Activated gamma-delta T cell (primary cell): ENCODE measurements around the gene SLC22A15.

Source experiments
- DNase-seq: peaks from one replicate; lab custom pipeline; 2025; lab: John Stamatoyannopoulos, UW

Gene SLC22A15

DNA sequence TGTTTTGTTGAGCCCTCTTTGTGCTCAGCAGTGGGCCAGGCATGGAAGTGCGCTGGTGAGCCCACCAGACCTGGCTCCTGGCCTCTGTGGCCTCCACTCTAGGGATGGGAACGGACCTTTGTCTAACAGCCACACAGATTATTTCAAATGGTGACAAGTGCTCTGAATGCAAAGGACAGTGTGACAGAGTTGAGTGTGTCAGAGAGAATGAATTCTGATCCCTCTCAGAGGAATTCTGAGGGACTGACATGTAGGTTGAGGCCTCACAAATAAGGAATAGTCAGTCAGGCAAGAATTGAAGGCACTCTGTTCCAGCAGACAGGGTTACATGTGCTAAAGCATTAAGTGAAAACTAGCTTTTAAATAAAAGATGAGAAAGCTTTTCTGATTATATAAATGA is 123.6 kb downstream of the SLC22A15 start:
- DNase-seq: no peak

DNA sequence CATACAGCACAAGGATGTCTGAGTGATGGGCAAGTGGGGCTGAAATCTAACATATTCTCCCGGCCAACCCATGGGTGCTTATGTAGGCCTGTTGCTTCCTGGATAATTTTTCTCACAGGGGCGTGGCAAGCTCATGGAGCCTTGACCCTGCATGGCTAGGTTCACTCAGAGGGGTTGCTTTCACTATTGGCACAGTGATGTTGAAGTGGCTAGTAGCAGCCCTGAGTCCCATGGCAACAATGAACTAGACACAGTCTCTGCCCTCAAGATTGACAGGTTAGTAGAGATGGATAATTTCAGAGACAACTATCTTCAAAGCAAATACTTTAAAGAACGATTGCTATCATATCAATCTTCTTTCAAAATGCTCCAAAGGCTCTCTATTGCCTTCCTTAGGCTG is 128.4 kb downstream of the SLC22A15 start:
- no peak for DNase-seq

DNA sequence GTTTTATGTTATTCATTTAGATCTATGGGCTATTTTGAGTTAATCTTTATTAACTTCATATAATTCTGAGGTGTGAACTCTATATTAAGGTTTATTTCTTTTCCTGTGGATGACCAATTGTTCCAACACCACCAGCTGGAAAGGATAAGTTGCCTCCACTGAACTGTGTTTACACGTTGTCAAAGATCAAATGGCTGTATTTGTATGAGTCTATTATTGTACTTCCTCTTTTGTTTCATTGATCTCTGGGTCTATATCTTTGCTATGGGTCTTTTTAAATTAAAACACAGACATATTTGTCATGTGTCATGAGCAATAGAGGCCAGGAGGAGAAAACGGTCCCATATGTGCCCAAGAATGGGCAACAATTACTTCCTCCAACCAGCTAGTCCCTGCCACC is 129.7 kb downstream of the SLC22A15 start:
- DNase-seq: no peak

- DNase-seq: no peak
Observed at GRCh38 chr1:116106646-116107045, 130.3 kb downstream of the SLC22A15 start.

- no peak for DNase-seq
Observed at GRCh38 chr1:116107371-116107770, 131.1 kb downstream of the SLC22A15 start.

GRCh38 chr1:116110567-116111523 is 134.5 kb downstream of the SLC22A15 start, which contains the start of gene MAB21L3:
Gene MAB21L3 (plus strand): TSS chr1:116111399. CDS start chr1:116112616, 1,217 bp downstream.
- no peak for DNase-seq

DNA sequence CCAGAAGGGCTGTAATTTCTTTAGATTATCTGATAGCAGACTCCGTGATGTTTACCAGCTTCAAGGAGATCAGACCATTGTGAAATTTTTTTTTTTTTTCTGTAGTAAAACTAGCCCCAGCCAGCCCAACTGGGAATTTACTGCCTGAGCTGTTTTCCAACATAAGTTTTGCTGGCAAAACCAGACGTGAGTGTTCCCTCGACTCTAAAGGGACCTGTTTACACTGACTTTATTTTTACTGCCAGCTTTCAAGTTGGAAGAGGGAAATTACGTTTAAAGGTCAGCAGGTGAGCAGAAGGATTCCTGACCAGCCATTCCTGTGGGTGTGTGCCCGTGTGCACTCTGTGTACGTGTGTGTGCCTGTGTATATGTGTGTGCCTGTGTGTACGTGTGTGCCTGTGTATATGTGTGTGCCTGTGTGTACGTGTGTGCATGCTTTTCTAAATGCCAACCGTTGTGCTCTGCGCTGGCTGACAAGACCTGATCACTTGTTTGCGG is 135.3 kb downstream of the SLC22A15 start:
- DNase-seq: no peak

- no peak for DNase-seq
Observed at GRCh38 chr1:116112388-116113140, 136.3 kb downstream of the SLC22A15 start.

- no peak for DNase-seq
Observed at GRCh38 chr1:116113615-116114014, 137.3 kb downstream of the SLC22A15 start.

- no peak for DNase-seq
Observed at GRCh38 chr1:116115476-116116439, 139.4 kb downstream of the SLC22A15 start.

- no peak for DNase-seq
Observed at GRCh38 chr1:116118471-116118870, 142.2 kb downstream of the SLC22A15 start.
